HEK293T (cell line): ENCODE data around the gene NXPE3.

Experiments used
- CTCF ChIA-PET: fragments of 350-600 bp; formaldehyde crosslinking; extraction: SDS; loops from one replicate; lab custom pipeline; 2021; ENCODE audit warnings: antibody characterized with exemption, inconsistent platforms; lab: Yijun Ruan, JAX
- POLR2A ChIA-PET: fragments of 350-600 bp; formaldehyde crosslinking; extraction: SDS; loops from one replicate; lab custom pipeline; 2020; ENCODE audit warnings: antibody characterized with exemption, inconsistent platforms; lab: Yijun Ruan, JAX
- DNase-seq: peaks from one replicate; pipeline ENCODE4 v3.0.0; 2012; ENCODE audit warnings: mixed read lengths; ENCODE audit errors: extremely low spot score
- ARNT ChIP-seq: fragments of 450-650 bp; IDR thresholded peaks from 2 replicates; pipeline ENCODE4 v1.6.1; 2017; ENCODE audit warnings: mild to moderate bottlenecking
- BHLHE40 ChIP-seq: fragments of 450-650 bp; IDR thresholded peaks from 2 replicates; pipeline ENCODE4 v1.6.1; 2016; ENCODE audit warnings: mild to moderate bottlenecking, moderate library complexity, borderline replicate concordance
- CTBP1 ChIP-seq: fragments of 450-650 bp; IDR thresholded peaks from 2 replicates; pipeline ENCODE4 v1.6.1; 2016; ENCODE audit warnings: borderline replicate concordance
- ELF4 ChIP-seq: fragments of 450-650 bp; IDR thresholded peaks from 2 replicates; pipeline ENCODE4 v1.6.1; 2017; ENCODE audit warnings: antibody characterized with exemption
- FOXA1 ChIP-seq: fragments of 450-650 bp; IDR thresholded peaks from 2 replicates; pipeline ENCODE4 v1.6.1; 2016; ENCODE audit warnings: mild to moderate bottlenecking
- FOXK2 ChIP-seq: fragments of 450-650 bp; IDR thresholded peaks from 2 replicates; pipeline ENCODE4 v1.6.1; 2016; ENCODE audit warnings: mild to moderate bottlenecking
- FOXM1 ChIP-seq: fragments of 450-650 bp; IDR thresholded peaks from 2 replicates; pipeline ENCODE4 v1.6.1; 2017; ENCODE audit warnings: mild to moderate bottlenecking, borderline replicate concordance
- HDGF ChIP-seq: fragments of 450-650 bp; IDR thresholded peaks from 2 replicates; pipeline ENCODE4 v1.6.1; 2017; ENCODE audit warnings: antibody characterized with exemption, borderline replicate concordance
- L3MBTL2 ChIP-seq: fragments of 450-650 bp; conservative IDR thresholded peaks from 2 replicates; pipeline ENCODE4 v1.6.1; 2016; ENCODE audit warnings: mild to moderate bottlenecking
- LEF1 ChIP-seq: fragments of 450-650 bp; IDR thresholded peaks from 2 replicates; pipeline ENCODE4 v1.6.1; 2017; ENCODE audit warnings: mild to moderate bottlenecking, borderline replicate concordance
- NFRKB ChIP-seq: fragments of 450-650 bp; IDR thresholded peaks from 2 replicates; pipeline ENCODE4 v1.6.1; 2016; ENCODE audit warnings: mild to moderate bottlenecking, moderate library complexity
- PKNOX1 ChIP-seq: fragments of 450-650 bp; IDR thresholded peaks from 2 replicates; pipeline ENCODE4 v1.6.1; 2016
- SP1 ChIP-seq: fragments of 450-650 bp; IDR thresholded peaks from 2 replicates; pipeline ENCODE4 v1.6.1; 2017
- SUZ12 ChIP-seq: fragments of 450-650 bp; IDR thresholded peaks from 2 replicates; pipeline ENCODE4 v1.6.1; 2016; ENCODE audit warnings: mild to moderate bottlenecking
- TARDBP ChIP-seq: fragments of 450-650 bp; IDR thresholded peaks from 2 replicates; pipeline ENCODE4 v1.6.1; 2016
- ZNF384 ChIP-seq: fragments of 450-650 bp; IDR thresholded peaks from 2 replicates; pipeline ENCODE4 v1.6.1; 2016

Gene NXPE3

DNA sequence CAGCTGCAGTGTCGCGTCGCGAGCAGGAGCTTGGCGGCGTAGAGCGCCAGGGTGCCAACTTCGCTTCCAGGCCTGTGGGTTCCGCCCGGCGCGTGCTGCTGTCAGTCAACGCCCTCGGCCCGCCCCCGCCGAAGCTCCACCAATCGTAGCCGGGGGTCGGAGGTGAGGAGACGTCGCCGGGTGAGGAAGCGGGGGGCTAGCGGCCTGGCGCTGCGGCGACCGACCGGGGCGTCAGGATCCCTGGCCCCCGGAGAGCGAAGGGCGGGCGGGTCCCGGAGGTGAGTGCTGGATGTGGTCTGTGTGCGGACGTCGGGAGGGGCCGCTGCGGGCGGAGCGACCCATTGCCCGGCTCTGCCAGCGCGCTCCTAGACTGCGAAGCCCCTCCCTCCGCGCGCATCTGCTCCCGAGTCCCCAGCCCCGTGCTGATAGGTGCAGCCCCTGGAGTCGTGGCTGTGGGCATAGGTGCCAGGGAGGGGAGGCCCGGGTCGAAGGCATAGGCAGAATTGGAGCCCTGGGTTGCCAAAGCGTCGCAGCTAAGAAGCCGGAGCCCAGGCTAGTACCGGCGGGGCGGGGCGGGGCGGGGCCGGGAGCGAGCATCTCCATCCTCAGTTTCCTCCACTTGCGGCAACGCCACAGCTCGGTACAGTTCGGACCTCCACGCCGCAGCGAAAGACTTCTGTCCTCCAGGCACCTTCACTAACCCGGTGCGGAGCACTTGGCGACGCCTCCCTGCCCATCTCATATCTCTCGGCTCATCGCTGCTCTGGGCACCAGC is at the start of gene NXPE3:
TSS of gene NXPE3 (plus strand) at position 165 of the 775 bp plus-strand sequence. CDS start 6,386 bp downstream, outside the sequence.
- TF ChIP-seq ARNT (no peak), CTBP1 (peak; percentile 42; the same call in 1 of the 2 replicates), PKNOX1 (peak; percentile 99), ZNF384 (no peak), L3MBTL2 (peak; percentile 94)
- POLR2A ChIA-PET = interaction anchor here (1.0 to 1.7 kb wide), 4 partner anchors 14 to 93 kb away, joined by 3 to 10 read pairs (median 6); partner anchors contain the start of genes CEP97 and RPL24
- CTCF ChIA-PET = no interaction called here
- peak; percentile 90 for DNase-seq

DNA sequence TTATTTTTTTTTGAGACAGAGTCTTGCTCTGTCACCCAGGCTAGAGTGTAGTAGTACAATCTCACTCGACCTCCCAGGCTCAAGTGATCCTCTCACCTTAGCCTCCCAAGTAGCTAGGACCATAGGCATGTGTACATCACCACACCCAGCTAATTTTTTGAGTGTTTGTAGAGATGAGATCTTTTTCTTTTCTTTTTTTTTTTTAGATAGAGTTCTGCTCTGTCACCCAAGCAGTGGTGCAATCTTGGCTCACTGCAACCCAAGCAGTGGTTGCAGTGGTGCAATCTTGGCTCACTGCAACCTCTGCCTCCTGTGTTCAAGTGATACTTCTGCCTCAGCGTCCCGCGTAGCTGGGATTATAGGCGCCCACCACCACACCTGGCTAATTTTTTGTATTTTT is 49.4 kb upstream of the NXPE3 start:
- DNase-seq = no peak
- ChIA-PET CTCF (no interaction called here), POLR2A (no interaction called here)
- TF ChIP-seq CTBP1 (no peak), NFRKB (no peak), HDGF (no peak), LEF1 (no peak), FOXM1 (no peak), SP1 (no peak), ELF4 (no peak), ARNT (no peak), BHLHE40 (no peak), FOXK2 (no peak), PKNOX1 (no peak), ZNF384 (no peak), TARDBP (no peak)

GRCh38 chr3:101730839-101731238 is 48.2 kb upstream of the NXPE3 start:
- no peak for TF ChIP-seq ZNF384
- no peak for TF ChIP-seq FOXA1
- TF ChIP-seq SP1 = no peak
- no peak for TF ChIP-seq L3MBTL2
- TF ChIP-seq ARNT = no peak
- no peak for TF ChIP-seq FOXK2
- TF ChIP-seq CTBP1 = no peak
- no peak for TF ChIP-seq SUZ12
- no peak for TF ChIP-seq NFRKB
- no peak for TF ChIP-seq ELF4
- TF ChIP-seq PKNOX1 = no peak
- no peak for TF ChIP-seq FOXM1
- no peak for TF ChIP-seq LEF1
- CTCF ChIA-PET = no interaction called here
- DNase-seq = no peak
- POLR2A ChIA-PET = no interaction called here

DNA sequence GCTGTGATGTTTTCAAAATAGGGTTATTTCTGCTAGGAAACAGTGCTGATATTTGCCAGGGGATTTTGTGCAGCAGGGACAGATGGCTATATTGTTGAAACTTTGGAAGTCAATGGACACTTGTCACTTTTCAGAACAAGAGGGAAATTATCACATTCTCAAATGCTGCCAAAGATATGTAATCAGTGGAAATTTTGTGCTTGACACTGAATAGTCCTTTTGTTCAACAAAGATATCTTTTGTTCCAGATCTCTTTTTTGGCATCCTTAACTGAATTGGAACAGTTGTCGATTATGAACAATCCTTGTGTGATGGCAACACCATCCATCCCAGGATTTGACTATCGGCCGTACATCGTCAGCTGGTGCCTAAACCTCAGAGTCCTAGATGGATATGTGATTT is 46.8 kb upstream of the NXPE3 start:
- POLR2A ChIA-PET = no interaction called here
- CTCF ChIA-PET = no interaction called here
- no peak for DNase-seq
- TF ChIP-seq BHLHE40 (no peak), FOXM1 (no peak), FOXA1 (no peak), SUZ12 (no peak), TARDBP (no peak), FOXK2 (no peak), LEF1 (no peak), L3MBTL2 (no peak), HDGF (no peak), SP1 (no peak), CTBP1 (no peak), ARNT (no peak), NFRKB (no peak), PKNOX1 (no peak)

DNA sequence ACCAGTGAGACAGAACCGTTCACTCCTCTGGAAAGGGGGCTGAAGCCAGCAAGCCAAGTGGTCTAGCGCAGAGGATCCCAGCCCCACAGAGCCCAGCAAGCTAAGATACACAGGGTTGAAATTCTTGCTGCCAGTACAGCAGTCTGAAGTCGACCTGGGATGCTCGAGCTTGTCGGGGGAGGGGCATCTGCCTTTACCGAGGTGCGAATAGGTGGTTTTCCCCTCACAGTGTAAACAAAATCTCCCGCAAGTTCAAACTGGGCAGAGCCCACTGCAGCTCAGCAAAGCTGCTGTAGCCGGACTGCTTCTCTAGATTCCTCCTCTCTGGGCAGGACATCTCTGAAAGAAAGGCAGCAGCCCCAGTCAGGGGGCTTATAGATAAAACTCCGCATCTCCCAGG is 43.2 kb upstream of the NXPE3 start:
- CTCF ChIA-PET = no interaction called here
- DNase-seq = no peak
- POLR2A ChIA-PET = interaction anchor here (1.1 kb wide), 1 partner anchor 11 kb away, joined by 3 read pairs; the partner anchor contains the start of gene CEP97
- TF ChIP-seq ZNF384 (no peak), SP1 (no peak), TARDBP (no peak), BHLHE40 (no peak), ELF4 (no peak), NFRKB (no peak), PKNOX1 (no peak), L3MBTL2 (no peak), CTBP1 (no peak), HDGF (no peak), FOXM1 (no peak), SUZ12 (no peak), ARNT (no peak), LEF1 (no peak), FOXK2 (no peak), FOXA1 (no peak)
